ENCODE results near the gene ZNF474. TPM values are rescaled to one million over a fixed set of nuclear protein-coding genes. Genes with fewer than 3 reads are reported as not detected.

Gene ZNF474
- total RNA-seq, 4 donors from 2014 or later = not detected

DNA sequence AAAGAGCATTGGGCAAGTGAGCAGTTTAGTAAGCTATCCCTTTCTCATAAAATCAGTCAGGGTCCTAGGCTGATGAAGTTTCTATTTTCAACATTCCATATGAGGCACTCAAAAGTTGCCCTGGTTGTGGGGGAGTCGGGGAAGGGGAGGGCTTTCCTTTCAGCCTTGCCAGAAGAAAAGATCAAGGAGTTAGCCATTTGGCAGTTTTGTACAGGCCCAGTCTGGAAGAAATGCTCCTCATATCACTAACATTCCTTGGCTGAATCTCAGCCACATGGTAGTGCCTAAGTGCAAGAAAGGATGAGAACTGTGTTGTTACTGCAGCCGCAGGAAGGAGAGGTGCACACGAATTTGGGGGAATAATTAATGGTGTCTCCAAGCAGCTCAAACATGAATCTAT is 60.8 kb downstream of the ZNF474 start:
- in situ Hi-C loops (cut with MboI; ENCODE audit: low pct_ligation_motif_present in 1 of 4, low pct_unique_long_range_greater_than_20kb in 1 of 4, low sequenced_read_pairs in 3 of 4) = loop anchor here (10.0 kb wide), 2 partner anchors 225 to 305 kb away; no protein-coding TSS in a partner anchor
- no peak for TF ChIP-seq EP300 (IDR thresholded peaks at IDR 0.05; ENCODE audit: low read depth)
- TF ChIP-seq POLR2AphosphoS5 (IDR thresholded peaks at IDR 0.05) = no peak
- TF ChIP-seq POLR2A (IDR thresholded peaks at IDR 0.05) = no peak
- TF ChIP-seq CTCF (IDR thresholded peaks at IDR 0.05) = no peak
- WGBS, 2 donors (ENCODE audit: low coverage in 1 of 2) = 60 to 82% methylated on average over 1 to 3 of the region's 3 CpGs

DNA sequence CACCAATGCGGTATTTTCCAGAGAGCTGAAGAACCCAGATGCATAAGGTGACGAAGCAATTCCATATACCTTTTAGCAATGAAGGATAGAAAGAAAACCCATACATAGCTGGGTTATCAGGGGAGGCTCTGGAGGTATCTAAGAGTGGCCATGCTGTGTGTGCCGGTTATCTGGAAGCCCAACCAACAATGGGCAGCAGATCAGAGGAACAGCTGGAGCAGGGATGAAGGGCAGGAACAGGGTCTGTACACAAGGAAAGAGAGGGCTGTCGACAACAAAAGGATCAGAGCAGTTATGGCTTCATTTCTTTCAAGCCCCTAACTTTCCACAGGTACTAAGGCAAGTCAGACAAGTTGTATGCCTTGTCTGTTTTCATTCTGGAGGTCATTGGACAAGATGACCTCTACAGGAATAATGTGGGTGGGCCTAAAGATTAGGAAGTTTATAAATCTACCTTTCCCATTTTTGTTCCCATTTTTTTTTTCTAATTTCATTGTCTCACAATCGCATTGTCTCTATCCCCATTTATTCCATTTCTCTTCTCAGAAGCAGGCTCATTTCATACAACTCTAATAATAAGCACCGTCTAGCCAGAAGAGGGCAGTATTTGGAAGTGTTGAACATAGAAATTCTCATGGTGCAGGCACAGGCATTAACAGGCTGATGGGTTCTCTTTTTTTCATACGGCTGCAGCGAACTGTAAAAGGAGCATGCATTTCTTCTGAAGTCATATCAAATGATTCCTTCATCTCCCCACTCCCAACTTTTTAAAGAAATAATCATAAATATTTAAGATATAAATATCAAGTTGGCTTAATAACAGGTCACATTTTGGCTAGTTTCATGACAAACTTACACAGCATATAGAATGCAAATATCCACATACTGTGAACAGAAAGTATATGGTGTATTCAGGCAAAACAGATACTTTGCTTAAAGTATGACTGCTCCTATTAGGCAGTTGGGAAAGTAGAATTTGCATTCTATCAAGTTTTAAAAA is 63.5 kb downstream of the ZNF474 start:
- in situ Hi-C loops (cut with MboI; ENCODE audit: low pct_ligation_motif_present in 1 of 4, low pct_unique_long_range_greater_than_20kb in 1 of 4, low sequenced_read_pairs in 3 of 4) (loop anchor here (10.0 kb wide), 2 partner anchors 222 to 302 kb away; no protein-coding TSS in a partner anchor), intact Hi-C loops (cut with DNase I; ENCODE audit: low total_unique reads) (loop anchor here (10.0 kb wide), 1 partner anchor 302 kb away; no protein-coding TSS in a partner anchor)
- Histone ChIP-seq H3K27ac (no peak overlapping the region), H3K27me3 (no peaks in the 10 kb centered on the region), H3K36me3 (no peaks in the 10 kb centered on the region), H3K4me1 (peaks cover 0 to 12% (median 5%) of the 10 kb centered on the region in 4 donors), H3K9me3 (no peaks in the 10 kb centered on the region), H3K4me3 (no peak overlapping the region)
- 37 to 42% methylated on average over 8 of the region's 8 CpGs for WGBS, 2 donors (ENCODE audit: low coverage in 1 of 2)
- no peak for DNase-seq
- TF ChIP-seq CTCF (IDR thresholded peaks at IDR 0.05) (peak; percentile 59 to 70 (median 64)), POLR2A (IDR thresholded peaks at IDR 0.05) (no peak)

More for the DNA sequence above, 60.8 kb downstream of the ZNF474 start:
- H3K9me3 ChIP-seq = no peaks in the 10 kb centered on the region
- H3K4me1 ChIP-seq = peaks cover 0 to 20% (median 10%) of the 10 kb centered on the region in 4 donors
- intact Hi-C loops (cut with DNase I; ENCODE audit: low total_unique reads) = loop anchor here (10.0 kb wide), 1 partner anchor 305 kb away; no protein-coding TSS in a partner anchor
- H3K36me3 ChIP-seq = no peaks in the 10 kb centered on the region
- DNase-seq = no peak
- no peak overlapping the region for H3K4me3 ChIP-seq
- no peak overlapping the region for H3K27ac ChIP-seq
- H3K27me3 ChIP-seq = no peaks in the 10 kb centered on the region

- in situ Hi-C loops (cut with MboI; ENCODE audit: low pct_ligation_motif_present in 1 of 4, low pct_unique_long_range_greater_than_20kb in 1 of 4, low sequenced_read_pairs in 3 of 4) = loop anchor here (10.0 kb wide), 2 partner anchors 219 to 299 kb away; no protein-coding TSS in a partner anchor
- Histone ChIP-seq H3K4me1 (peaks cover 0 to 5% (median 2%) of the 10 kb centered on the region in 4 donors), H3K27me3 (no peaks in the 10 kb centered on the region), H3K27ac (no peak overlapping the region), H3K4me3 (no peak overlapping the region), H3K9me3 (no peaks in the 10 kb centered on the region), H3K36me3 (no peaks in the 10 kb centered on the region)
- intact Hi-C loops (cut with DNase I; ENCODE audit: low total_unique reads) = loop anchor here (10.0 kb wide), 1 partner anchor 299 kb away; no protein-coding TSS in a partner anchor
- 27 to 29% methylated on average over 3 of the region's 3 CpGs for WGBS, 2 donors (ENCODE audit: low coverage in 1 of 2)
- no peak for DNase-seq
- TF ChIP-seq CTCF (IDR thresholded peaks at IDR 0.05) = peak; percentile 50 to 57 (median 54)
- no peak for TF ChIP-seq EP300 (IDR thresholded peaks at IDR 0.05; ENCODE audit: low read depth)
Observed at GRCh38 chr5:122195802-122196394, 66.6 kb downstream of the ZNF474 start.

GRCh38 chr5:122199146-122199545 is 69.8 kb downstream of the ZNF474 start:
- no peak for TF ChIP-seq EP300 (IDR thresholded peaks at IDR 0.05; ENCODE audit: low read depth)
- TF ChIP-seq CTCF (IDR thresholded peaks at IDR 0.05) = no peak
- no peak for TF ChIP-seq POLR2A (IDR thresholded peaks at IDR 0.05)
- TF ChIP-seq POLR2AphosphoS5 (IDR thresholded peaks at IDR 0.05) = no peak
- in situ Hi-C loops (cut with MboI; ENCODE audit: low pct_ligation_motif_present in 1 of 4, low pct_unique_long_range_greater_than_20kb in 1 of 4, low sequenced_read_pairs in 3 of 4) (loop anchor here (10.0 kb wide), 2 partner anchors 216 to 296 kb away; no protein-coding TSS in a partner anchor), intact Hi-C loops (cut with DNase I; ENCODE audit: low total_unique reads) (loop anchor here (10.0 kb wide), 1 partner anchor 296 kb away; no protein-coding TSS in a partner anchor)
- Histone ChIP-seq H3K27me3 (no peaks in the 10 kb centered on the region), H3K4me1 (no peaks in the 10 kb centered on the region), H3K36me3 (no peaks in the 10 kb centered on the region), H3K9me3 (no peaks in the 10 kb centered on the region), H3K27ac (no peak overlapping the region), H3K4me3 (no peak overlapping the region)
- 70 to 72% methylated on average over 3 of the region's 3 CpGs for WGBS, 2 donors (ENCODE audit: low coverage in 1 of 2)
- no peak for DNase-seq

All from transverse colon (tissue), 4 donors.